IgD-negative memory B cell (primary cell): ENCODE measurements around the gene CCL16. TPM values are rescaled to one million over a fixed set of nuclear protein-coding genes. Genes with fewer than 3 reads are reported as not detected.

ENCODE experiments used
- H3K27ac Mint-ChIP-seq, 3 donors: one replicate each; pipeline ENCODE4 v1.8.0; 2020 to 2022; ENCODE audit warnings: mild to moderate bottlenecking in 3 of 3, mixed read lengths in 3 of 3, moderate library complexity in 1 of 3
- H3K27me3 Mint-ChIP-seq: one replicate; pipeline ENCODE4 v1.8.0; 2021; ENCODE audit warnings: mixed read lengths
- H3K36me3 Mint-ChIP-seq: one replicate; pipeline ENCODE4 v1.8.0; 2020; ENCODE audit warnings: mild to moderate bottlenecking, mixed read lengths
- H3K4me1 Mint-ChIP-seq, 3 donors: one replicate each; pipeline ENCODE4 v1.8.0; 2020 to 2022; ENCODE audit warnings: mixed read lengths in 3 of 3, mild to moderate bottlenecking in 1 of 3
- H3K4me3 Mint-ChIP-seq, 4 donors: one replicate each; pipeline ENCODE4 v1.8.0; 2020 to 2022; ENCODE audit warnings: mild to moderate bottlenecking in 4 of 4, mixed read lengths in 4 of 4, moderate library complexity in 3 of 4
- H3K9me3 Mint-ChIP-seq, 3 donors: one replicate each; pipeline ENCODE4 v1.8.0; 2020 to 2021; ENCODE audit warnings: mixed read lengths in 3 of 3, mild to moderate bottlenecking in 1 of 3
- polyA plus RNA-seq: library from polyadenylated mRNA; unstranded; fragments of 300-500 nt; fragmentation: Illumina TruSeq; gene quantifications from one replicate; pipeline ENCODE4 v1.2.3, GENCODE V29; 2021

Gene CCL16
- polyA plus RNA-seq, 1 donor from 2014 or later, result not detected

DNA sequence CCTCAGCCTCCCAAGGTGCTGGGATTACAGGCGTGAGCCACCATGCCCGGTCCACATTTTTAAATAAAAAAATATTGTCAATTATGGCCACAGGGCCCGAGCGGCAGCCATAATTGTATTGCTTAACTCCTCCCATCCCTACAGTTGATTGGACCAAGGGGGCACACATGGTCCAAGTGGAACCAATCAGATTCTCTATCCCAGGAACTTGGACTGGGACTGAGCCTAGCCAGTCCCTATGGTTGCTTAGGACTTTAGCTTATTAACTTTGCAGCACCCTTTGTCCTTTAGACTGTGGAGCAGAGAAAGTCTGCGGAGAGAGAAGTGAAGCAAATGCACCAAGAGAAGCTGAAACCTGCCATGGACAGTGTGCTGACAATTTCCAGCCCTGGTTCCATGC is 45.2 kb downstream of the CCL16 start:
- H3K4me1 Mint-ChIP-seq, result no peaks in the 10 kb centered on the region
- H3K4me3 Mint-ChIP-seq, result no peak overlapping the region
- H3K27me3 Mint-ChIP-seq, result peaks cover 4% of the 10 kb centered on the region
- H3K9me3 Mint-ChIP-seq, result no peaks in the 10 kb centered on the region
- H3K36me3 Mint-ChIP-seq, result no peaks in the 10 kb centered on the region
- no peak overlapping the region for H3K27ac Mint-ChIP-seq

DNA sequence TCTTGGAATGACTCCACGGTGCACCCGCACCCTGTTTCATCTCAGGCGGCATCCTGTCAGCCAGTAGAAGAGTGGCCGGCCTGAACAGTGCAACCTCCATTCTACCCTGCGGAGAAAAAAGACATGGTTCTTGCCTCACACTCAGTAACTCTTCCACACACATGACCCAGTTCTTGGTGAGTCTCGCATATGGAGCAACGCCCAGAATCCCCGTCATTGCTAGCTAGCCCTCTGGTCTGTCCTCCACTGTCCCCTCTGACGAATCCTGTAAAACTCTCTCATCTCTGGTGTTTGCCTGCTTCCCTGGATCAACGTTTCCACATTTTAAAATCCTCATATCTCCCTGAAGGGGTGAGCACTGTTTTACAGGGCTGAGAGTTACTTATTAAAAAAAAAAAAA is 46.5 kb downstream of the CCL16 start:
- H3K4me1 Mint-ChIP-seq, result peaks cover 5 to 6% (median 6%) of the 10 kb centered on the region in 3 donors
- H3K36me3 Mint-ChIP-seq, result no peaks in the 10 kb centered on the region
- peaks cover 4% of the 10 kb centered on the region for H3K27me3 Mint-ChIP-seq
- H3K27ac Mint-ChIP-seq, result no peak overlapping the region
- no peak overlapping the region for H3K4me3 Mint-ChIP-seq
- no peaks in the 10 kb centered on the region for H3K9me3 Mint-ChIP-seq

DNA sequence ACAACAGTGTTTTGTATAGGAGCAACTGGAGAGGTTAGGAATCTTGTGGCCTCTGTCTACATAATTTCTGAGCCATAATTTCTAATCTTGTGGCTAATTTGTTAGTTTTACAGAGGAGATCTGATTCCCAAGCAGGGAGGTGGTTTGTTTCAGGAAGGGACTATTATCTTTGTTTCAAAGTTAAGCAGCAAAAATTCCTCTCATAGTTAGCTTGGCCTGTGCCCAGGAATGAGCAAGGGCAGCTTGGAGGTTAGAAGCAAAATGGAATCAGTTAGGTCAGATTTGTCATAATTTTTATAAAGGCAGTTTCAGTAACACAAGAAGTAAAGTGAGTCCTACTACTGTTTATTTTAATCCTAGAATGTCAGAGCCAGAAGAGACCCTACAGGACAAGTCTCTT is 48.7 kb downstream of the CCL16 start:
- H3K27ac Mint-ChIP-seq, result no peak overlapping the region
- peaks cover 5 to 7% (median 6%) of the 10 kb centered on the region in 3 donors for H3K4me1 Mint-ChIP-seq

GRCh38 chr17:35931794-35932425 is 49.4 kb downstream of the CCL16 start:
- no peak overlapping the region for H3K27ac Mint-ChIP-seq
- H3K36me3 Mint-ChIP-seq, result no peaks in the 10 kb centered on the region
- H3K4me3 Mint-ChIP-seq, result no peak overlapping the region
- H3K27me3 Mint-ChIP-seq, result peaks cover 4% of the 10 kb centered on the region
- no peaks in the 10 kb centered on the region for H3K9me3 Mint-ChIP-seq
- peaks cover 5 to 7% (median 6%) of the 10 kb centered on the region in 3 donors for H3K4me1 Mint-ChIP-seq

More for the DNA sequence above, 48.7 kb downstream of the CCL16 start:
- Mint-ChIP-seq H3K27me3 (peaks cover 4% of the 10 kb centered on the region), H3K36me3 (no peaks in the 10 kb centered on the region), H3K4me3 (no peak overlapping the region), H3K9me3 (no peaks in the 10 kb centered on the region)

DNA sequence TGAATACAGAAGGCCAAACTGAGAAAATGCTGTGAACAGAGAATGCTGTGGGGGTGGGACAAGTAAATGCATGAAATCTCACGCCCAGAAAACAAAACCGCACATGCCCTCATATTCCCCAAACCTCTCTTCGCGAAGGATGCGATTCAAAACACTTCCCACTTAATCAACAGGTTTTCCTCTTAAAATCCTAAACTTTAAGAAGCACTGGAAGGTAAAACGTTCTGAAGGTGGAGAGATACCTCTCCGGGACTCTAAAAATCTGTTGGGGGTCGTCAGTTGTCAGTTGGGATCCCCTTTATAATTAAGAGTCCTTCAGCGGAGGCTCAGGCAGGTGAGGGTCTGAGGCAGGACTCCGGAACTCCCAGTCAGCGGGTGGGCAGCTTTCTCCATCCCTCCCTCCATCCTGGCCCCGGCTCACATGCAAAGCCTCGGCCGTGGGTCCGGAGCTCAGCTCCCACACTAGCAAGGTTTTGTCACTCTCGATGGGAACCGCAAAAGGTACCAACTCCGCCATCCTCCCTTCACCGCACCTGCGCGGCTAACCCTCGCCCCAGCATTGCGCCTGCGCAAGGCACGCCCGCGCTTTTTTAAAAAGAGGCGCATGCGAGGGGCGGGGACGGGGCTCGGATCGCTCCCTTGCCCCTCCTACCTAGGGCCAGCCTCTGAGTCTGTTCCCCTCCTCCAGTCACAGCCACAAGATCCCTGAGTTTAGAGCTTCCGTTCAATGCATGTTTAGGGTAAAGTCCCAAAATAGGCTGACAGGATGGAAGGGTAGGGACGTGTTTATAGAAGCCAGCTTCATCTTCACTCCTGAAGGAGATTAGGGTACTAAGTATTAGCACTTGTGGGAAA is 50.9 kb downstream of the CCL16 start, which contains the start of gene RDM1:
Gene RDM1, minus strand, starts transcription at position 563 of the 855 bp plus-strand sequence. Its CDS starts 46 bp downstream, at position 517.
- Mint-ChIP-seq H3K27me3 (peaks cover 5% of the 10 kb centered on the region), H3K4me1 (peaks cover 5 to 7% (median 6%) of the 10 kb centered on the region in 3 donors), H3K9me3 (no peaks in the 10 kb centered on the region), H3K36me3 (no peaks in the 10 kb centered on the region), H3K27ac (peak within 1 kb of the TSS in 2 of 3 donors; percentile 36 to 80), H3K4me3 (peak within 1 kb of the TSS; percentile 72 to 90 (median 86))

DNA sequence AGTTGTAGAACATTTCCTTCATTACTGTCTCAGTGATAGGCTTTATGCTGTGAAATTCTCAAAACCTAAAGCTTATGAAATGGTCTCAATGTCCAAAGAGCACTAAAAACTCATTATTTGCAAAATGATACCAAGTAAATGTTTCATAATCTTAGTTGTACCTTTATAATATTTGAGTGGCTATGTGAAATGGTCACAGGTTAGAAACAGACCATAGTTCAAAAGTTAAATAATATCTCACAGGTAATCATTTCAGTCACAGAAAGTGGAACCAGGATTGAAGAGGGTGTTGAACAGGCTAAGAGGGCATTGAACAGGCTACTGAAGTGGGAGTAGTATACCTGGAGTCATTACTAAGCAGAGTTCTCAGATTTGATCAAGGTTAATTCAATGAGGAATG is 53.6 kb downstream of the CCL16 start:
- no peak overlapping the region for H3K27ac Mint-ChIP-seq
- H3K9me3 Mint-ChIP-seq, result no peaks in the 10 kb centered on the region
- peaks cover 2% of the 10 kb centered on the region for H3K27me3 Mint-ChIP-seq
- H3K4me3 Mint-ChIP-seq, result peak overlapping the region in 1 of 4 donors; percentile 3
- H3K4me1 Mint-ChIP-seq, result peaks cover 5 to 8% (median 7%) of the 10 kb centered on the region in 3 donors
- no peaks in the 10 kb centered on the region for H3K36me3 Mint-ChIP-seq

Other genes starting within 250 kb of the CCL16 start
- gene RASL10B, start 249.9 kb downstream of the CCL16 start, polyA plus RNA-seq, result not detected
- not detected for gene GAS2L2, start 228.3 kb downstream of the CCL16 start, polyA plus RNA-seq
- not detected for gene C17orf50, start 220.6 kb downstream of the CCL16 start, polyA plus RNA-seq
- gene MMP28, start 185.9 kb downstream of the CCL16 start, polyA plus RNA-seq, result 0.49 TPM
- gene TAF15, start 172.0 kb downstream of the CCL16 start, polyA plus RNA-seq, result 17.0 TPM
- not detected for gene HEATR9, start 112.6 kb downstream of the CCL16 start, polyA plus RNA-seq
- 66.3 TPM for gene CCL5, start 101.1 kb downstream of the CCL16 start, polyA plus RNA-seq
- gene RDM1, start 50.7 kb downstream of the CCL16 start, polyA plus RNA-seq, result not detected
- not detected for gene LYZL6, start 37.8 kb downstream of the CCL16 start, polyA plus RNA-seq
- gene CCL14, start 5.2 kb upstream of the CCL16 start, polyA plus RNA-seq, result not detected
- gene CCL15, start 20.1 kb upstream of the CCL16 start, polyA plus RNA-seq, result not detected
- gene CCL23, start 36.5 kb upstream of the CCL16 start, polyA plus RNA-seq, result not detected
- not detected for gene CCL18, start 82.8 kb upstream of the CCL16 start, polyA plus RNA-seq
- gene CCL3, start 108.6 kb upstream of the CCL16 start, polyA plus RNA-seq, result 1.2 TPM
- 8.4 TPM for gene CCL4, start 122.3 kb upstream of the CCL16 start, polyA plus RNA-seq
- gene TBC1D3B, start 195.1 kb upstream of the CCL16 start, polyA plus RNA-seq, result 0.84 TPM
- 0.53 TPM for gene CCL3L1, start 215.3 kb upstream of the CCL16 start, polyA plus RNA-seq
- gene CCL4L2, start 229.6 kb upstream of the CCL16 start, polyA plus RNA-seq, result not detected